Central memory CD8-positive, alpha-beta T cell (primary cell): ENCODE measurements around the gene ZFP28.

Source experiments
- ATAC-seq: fragments of 150-1000 bp; cut with Tn5 transposase; replicated peaks from 2 replicates; pipeline ENCODE4 v1.10.0; 2022; ENCODE audit warnings: mild to moderate bottlenecking, moderate FRiP score, moderate number of reproducible peaks; ENCODE audit not compliant: poor library complexity, severe bottlenecking; ENCODE audit errors: extremely low read depth
- DNase-seq, 2 donors: peaks; one replicate each; pipeline ENCODE4 v3.0.0; 2021; ENCODE audit warnings: low spot score in 2 of 2
- H3K27ac Mint-ChIP-seq: one replicate; pipeline ENCODE4 v1.8.0; 2022; ENCODE audit warnings: low read depth, mild to moderate bottlenecking, moderate library complexity, mixed read lengths
- H3K27me3 Mint-ChIP-seq: one replicate; pipeline ENCODE4 v1.8.0; 2022; ENCODE audit warnings: mixed read lengths
- H3K36me3 Mint-ChIP-seq: one replicate; pipeline ENCODE4 v1.8.0; 2022; ENCODE audit warnings: mild to moderate bottlenecking, moderate library complexity, mixed read lengths; ENCODE audit not compliant: insufficient read depth
- H3K4me1 Mint-ChIP-seq: one replicate; pipeline ENCODE4 v1.8.0; 2022; ENCODE audit warnings: mixed read lengths
- H3K4me3 Mint-ChIP-seq: one replicate; pipeline ENCODE4 v1.8.0; 2022; ENCODE audit warnings: mild to moderate bottlenecking, moderate library complexity, mixed read lengths
- H3K9me3 Mint-ChIP-seq: one replicate; pipeline ENCODE4 v1.8.0; 2022; ENCODE audit warnings: mixed read lengths

Gene ZFP28

DNA sequence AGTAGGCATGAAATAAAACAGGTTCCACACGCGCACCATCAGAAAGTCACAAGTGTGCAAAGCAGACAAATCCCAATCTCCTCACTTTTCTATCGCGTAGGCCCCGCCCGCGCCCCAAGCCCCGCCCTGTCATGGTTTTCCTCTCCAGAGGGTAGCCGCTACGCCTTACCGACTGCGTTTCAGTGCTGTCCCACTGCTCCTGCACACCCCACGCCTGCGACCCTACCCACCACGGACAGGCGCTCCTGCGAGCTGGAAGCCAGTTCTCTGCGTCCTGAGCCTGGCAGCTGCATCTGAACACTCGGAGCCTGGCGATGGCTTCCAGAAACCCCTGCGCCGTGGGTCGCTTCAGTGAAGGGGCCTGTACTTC is 28.1 kb downstream of the ZFP28 start:
- H3K9me3 Mint-ChIP-seq: peaks cover 22% of the 10 kb centered on the region
- peaks cover 12% of the 10 kb centered on the region for H3K4me1 Mint-ChIP-seq
- H3K36me3 Mint-ChIP-seq: peaks cover 8% of the 10 kb centered on the region
- DNase-seq: no peak
- ATAC-seq: peak; percentile 30
- H3K27ac Mint-ChIP-seq: peak overlapping the region; percentile 48
- no peaks in the 10 kb centered on the region for H3K27me3 Mint-ChIP-seq
- peak overlapping the region; percentile 91 for H3K4me3 Mint-ChIP-seq

DNA sequence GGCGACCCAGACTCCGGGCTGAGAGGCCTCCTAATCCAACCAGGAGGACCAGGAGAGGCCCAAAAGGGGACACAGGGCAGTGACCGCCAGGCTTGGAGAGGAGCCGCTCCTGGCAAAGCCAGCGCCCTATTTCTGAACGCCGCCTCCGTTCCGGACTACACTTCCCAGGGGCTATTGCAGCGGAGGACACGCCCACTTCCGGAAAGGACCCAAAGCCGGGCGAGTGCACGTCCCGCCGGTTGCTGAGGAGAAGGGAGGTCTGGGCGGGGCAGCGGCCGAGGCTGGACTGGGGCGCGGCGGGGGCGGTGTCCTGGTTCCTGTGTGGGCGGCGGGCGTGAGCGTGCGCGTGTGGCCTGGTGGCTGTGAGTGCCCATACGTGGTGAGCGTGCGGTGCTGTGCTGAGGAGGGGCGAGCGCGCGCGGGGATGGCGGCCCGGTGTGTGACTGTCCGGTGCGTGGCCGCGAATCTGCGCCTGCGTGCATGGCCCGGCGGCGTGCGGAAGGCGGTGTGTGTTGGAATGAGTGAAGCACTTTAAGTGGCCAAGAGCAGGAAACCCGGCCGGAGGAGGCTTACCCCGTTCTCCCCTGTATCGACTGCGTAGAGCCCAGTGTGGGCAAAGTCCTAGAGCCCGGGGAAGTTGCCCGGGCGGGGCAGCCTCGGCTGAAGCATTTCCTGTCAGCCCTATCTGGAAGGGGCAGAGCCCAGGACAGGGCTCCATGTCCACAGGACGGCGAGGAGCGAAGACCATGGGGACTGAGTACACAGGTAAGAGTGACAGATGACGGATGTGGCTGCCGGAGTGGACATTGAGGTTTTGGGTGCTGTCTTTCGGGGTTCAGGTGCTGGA is 28.7 kb downstream of the ZFP28 start, which contains the start of gene ZNF470:
Gene ZNF470, plus strand, starts transcription at position 195 of the 847 bp plus-strand sequence. CDS start 2,844 bp downstream, outside the sequence.
- H3K9me3 Mint-ChIP-seq: peaks cover 22% of the 10 kb centered on the region
- H3K4me1 Mint-ChIP-seq: peaks cover 12% of the 10 kb centered on the region
- peak within 1 kb of the TSS; percentile 91 for H3K4me3 Mint-ChIP-seq
- peak within 1 kb of the TSS; percentile 48 for H3K27ac Mint-ChIP-seq
- ATAC-seq: peak; percentile 94
- DNase-seq: peak; percentile 71 to 83
- peaks cover 9% of the 10 kb centered on the region for H3K36me3 Mint-ChIP-seq
- H3K27me3 Mint-ChIP-seq: no peaks in the 10 kb centered on the region

DNA sequence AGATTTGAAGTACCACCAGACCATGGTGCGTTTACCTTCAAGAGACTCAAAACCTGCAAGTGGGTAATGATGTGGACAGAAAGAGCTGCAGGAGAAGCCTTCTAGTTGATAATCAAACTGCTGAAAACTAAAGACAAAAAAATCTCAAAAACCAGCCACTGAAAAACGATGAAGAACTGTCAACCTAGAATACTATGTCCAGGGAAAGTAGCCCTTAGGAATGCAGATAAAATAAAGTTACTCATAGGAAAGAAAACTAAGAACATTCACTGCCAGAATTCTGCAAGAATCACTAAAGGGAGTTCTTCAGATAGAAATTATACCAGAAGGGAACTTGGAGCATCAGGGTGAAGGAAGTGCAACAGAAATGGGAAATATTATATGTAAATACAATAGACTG is 33.8 kb downstream of the ZFP28 start:
- Mint-ChIP-seq H3K27me3 (no peaks in the 10 kb centered on the region), H3K27ac (no peak overlapping the region), H3K36me3 (peaks cover 8% of the 10 kb centered on the region), H3K9me3 (peaks cover 26% of the 10 kb centered on the region), H3K4me3 (no peak overlapping the region), H3K4me1 (peaks cover 4% of the 10 kb centered on the region)
- ATAC-seq (no peak), DNase-seq (no peak)

GRCh38 chr19:56573914-56574313 is 35.2 kb downstream of the ZFP28 start:
- Mint-ChIP-seq H3K27ac (no peak overlapping the region), H3K27me3 (no peaks in the 10 kb centered on the region), H3K4me3 (no peak overlapping the region), H3K9me3 (peaks cover 31% of the 10 kb centered on the region), H3K36me3 (peaks cover 8% of the 10 kb centered on the region), H3K4me1 (no peaks in the 10 kb centered on the region)
- ATAC-seq (no peak), DNase-seq (no peak)

- Mint-ChIP-seq H3K4me1 (no peaks in the 10 kb centered on the region), H3K36me3 (peaks cover 3% of the 10 kb centered on the region), H3K9me3 (peaks cover 35% of the 10 kb centered on the region), H3K4me3 (no peak overlapping the region), H3K27ac (no peak overlapping the region), H3K27me3 (no peaks in the 10 kb centered on the region)
- no peak for DNase-seq
- ATAC-seq: no peak
These were observed 39.2 kb downstream of the ZFP28 start for GRCh38 chr19:56577719-56578602.

DNA sequence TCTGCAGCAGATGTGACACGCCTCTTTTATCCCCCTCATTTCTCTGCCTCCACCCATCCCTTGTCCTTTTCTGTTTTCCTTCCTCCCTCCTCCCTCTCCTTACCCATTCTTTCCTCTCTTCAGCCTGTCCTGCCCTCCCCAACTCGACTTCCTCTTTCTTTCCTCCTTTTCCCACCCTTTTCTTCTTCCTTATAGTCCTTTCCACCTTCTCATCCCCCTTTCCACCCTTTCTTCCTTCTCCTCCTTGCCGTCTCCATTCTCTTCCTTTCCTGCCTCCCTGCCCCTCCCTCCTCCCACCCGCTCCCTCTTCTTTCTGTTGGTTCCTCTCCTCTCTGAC is 55.7 kb downstream of the ZFP28 start:
- H3K27ac Mint-ChIP-seq: peak overlapping the region; percentile 94

DNA sequence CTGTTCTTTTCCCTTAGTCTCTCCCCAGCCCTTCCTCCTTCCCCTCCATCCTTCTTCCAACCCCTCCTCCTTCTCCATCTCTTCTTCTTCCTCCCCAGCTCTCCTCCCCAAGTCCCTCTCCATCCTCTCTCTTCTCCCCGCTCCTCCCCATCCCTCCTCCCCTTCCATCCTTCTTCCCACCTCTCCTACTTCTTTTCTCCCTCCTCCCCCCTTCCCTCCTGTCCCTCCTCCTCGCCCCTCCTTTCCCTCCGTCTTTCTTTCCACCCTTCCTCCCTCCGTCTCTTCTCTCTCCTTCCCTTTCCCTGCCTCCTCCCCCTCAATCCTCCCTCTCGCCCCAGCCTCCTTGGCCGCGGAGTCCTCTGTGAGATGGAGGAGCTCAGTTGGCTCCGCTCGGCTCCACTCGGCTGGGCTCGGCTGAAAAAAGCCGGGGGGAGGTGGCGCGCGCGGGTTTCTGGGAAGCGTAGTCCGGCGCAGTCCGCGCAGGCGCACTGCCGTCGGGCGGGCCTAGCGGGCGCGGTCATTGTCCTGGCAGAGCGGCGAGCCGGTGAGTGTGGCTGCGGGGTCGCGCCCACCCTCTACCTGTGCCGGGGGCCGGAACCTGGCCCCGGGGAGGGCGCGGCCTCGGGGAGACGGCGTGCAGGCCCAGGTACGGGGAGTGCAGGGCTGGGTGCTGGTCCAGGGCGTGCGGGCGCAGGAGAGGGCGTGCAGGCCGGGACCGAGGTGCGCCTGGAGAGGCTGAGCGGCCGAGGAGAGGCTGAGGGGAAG is 56.2 kb downstream of the ZFP28 start, which contains the start of gene ZNF71:
Gene ZNF71, plus strand, starts transcription at position 520 of the 765 bp plus-strand sequence. CDS start 6,257 bp downstream, outside the sequence.
- Mint-ChIP-seq H3K9me3 (peaks cover 6% of the 10 kb centered on the region), H3K27ac (peak within 1 kb of the TSS; percentile 94), H3K4me3 (peak within 1 kb of the TSS; percentile 76), H3K4me1 (peaks cover 33% of the 10 kb centered on the region), H3K36me3 (peaks cover 11% of the 10 kb centered on the region), H3K27me3 (no peaks in the 10 kb centered on the region)
- peak; percentile 69 to 73 for DNase-seq
- peak; percentile 92 for ATAC-seq

More for the DNA sequence above, 55.7 kb downstream of the ZFP28 start:
- Mint-ChIP-seq H3K4me1 (peaks cover 33% of the 10 kb centered on the region), H3K27me3 (no peaks in the 10 kb centered on the region), H3K36me3 (peaks cover 11% of the 10 kb centered on the region), H3K4me3 (peak overlapping the region; percentile 76), H3K9me3 (peaks cover 6% of the 10 kb centered on the region)
- no peak for DNase-seq
- no peak for ATAC-seq

DNA sequence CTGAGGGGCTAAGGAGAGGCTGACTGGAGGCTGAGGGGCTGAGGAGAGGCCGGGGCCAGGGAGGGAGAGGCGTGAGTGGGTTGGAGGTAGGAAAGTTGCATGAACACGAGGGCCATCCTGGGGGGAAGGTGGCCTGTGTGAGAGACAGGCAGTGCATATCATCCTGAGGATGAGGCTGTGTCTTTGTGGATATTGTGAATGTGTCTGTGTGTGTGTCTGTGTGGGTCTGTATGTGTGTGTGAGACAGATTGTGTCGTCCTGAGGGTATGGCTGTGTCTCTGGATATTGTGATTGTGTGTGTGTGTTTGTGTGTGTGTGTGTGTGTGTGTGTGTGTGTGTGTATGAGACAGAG is 56.8 kb downstream of the ZFP28 start:
- Mint-ChIP-seq H3K4me3 (peak overlapping the region; percentile 76), H3K4me1 (peaks cover 35% of the 10 kb centered on the region), H3K27ac (peak overlapping the region; percentile 94), H3K27me3 (no peaks in the 10 kb centered on the region), H3K9me3 (peaks cover 4% of the 10 kb centered on the region), H3K36me3 (peaks cover 11% of the 10 kb centered on the region)
- peak; percentile 30 for ATAC-seq
- DNase-seq: no peak

GRCh38 chr19:56596676-56597075 is 57.9 kb downstream of the ZFP28 start:
- no peak overlapping the region for H3K27ac Mint-ChIP-seq
- ATAC-seq (no peak), DNase-seq (no peak)
- H3K4me1 Mint-ChIP-seq: peaks cover 46% of the 10 kb centered on the region
- H3K9me3 Mint-ChIP-seq: peaks cover 5% of the 10 kb centered on the region
- peaks cover 11% of the 10 kb centered on the region for H3K36me3 Mint-ChIP-seq
- no peaks in the 10 kb centered on the region for H3K27me3 Mint-ChIP-seq
- H3K4me3 Mint-ChIP-seq: peak overlapping the region; percentile 76

DNA sequence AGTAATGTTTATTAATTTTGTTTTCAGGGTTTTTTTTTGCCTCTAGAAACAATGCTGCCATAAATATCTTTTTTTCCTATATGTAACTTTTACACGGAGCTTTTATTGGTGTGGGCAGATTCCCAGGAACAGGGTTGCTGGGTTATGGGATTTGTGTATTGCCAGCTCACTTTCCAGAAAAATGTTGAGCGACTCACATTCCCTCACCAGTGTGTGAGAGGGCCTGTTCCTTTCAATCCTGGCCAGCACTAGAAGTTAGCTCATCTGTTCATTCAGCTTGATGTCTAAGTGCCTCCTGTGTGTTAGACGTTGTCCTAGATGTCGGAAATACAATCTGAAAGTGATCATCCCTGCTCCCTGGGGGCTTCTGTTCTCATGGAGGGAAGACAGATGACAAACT is 58.9 kb downstream of the ZFP28 start:
- H3K36me3 Mint-ChIP-seq: peaks cover 11% of the 10 kb centered on the region
- peaks cover 47% of the 10 kb centered on the region for H3K4me1 Mint-ChIP-seq
- H3K27ac Mint-ChIP-seq: no peak overlapping the region
- H3K27me3 Mint-ChIP-seq: no peaks in the 10 kb centered on the region
- peaks cover 6% of the 10 kb centered on the region for H3K9me3 Mint-ChIP-seq
- H3K4me3 Mint-ChIP-seq: no peak overlapping the region
- no peak for DNase-seq
- ATAC-seq: no peak

DNA sequence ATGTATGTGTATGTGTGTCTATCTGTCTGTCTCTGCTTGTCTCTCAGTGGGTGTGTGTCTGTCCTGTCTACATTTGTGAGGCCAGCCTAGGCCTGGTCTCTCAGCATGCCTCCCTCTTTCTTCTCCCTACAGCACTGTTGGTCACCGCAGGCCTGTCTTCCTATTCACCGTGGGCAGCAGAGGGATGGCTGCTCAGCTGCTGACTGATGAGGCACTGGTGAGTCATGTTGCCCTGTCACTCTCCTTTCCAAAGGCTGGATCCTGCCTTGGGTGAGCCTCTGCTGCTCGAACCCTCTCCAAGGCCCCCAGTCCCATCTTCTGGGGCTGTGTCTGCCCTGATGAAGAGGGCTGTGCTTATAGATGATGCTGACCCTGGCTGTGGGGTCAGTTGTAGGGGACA is 62.6 kb downstream of the ZFP28 start:
- ATAC-seq: no peak
- no peak overlapping the region for H3K27ac Mint-ChIP-seq
- no peak overlapping the region for H3K4me3 Mint-ChIP-seq
- H3K9me3 Mint-ChIP-seq: peaks cover 6% of the 10 kb centered on the region
- H3K4me1 Mint-ChIP-seq: peaks cover 24% of the 10 kb centered on the region
- peaks cover 4% of the 10 kb centered on the region for H3K36me3 Mint-ChIP-seq
- H3K27me3 Mint-ChIP-seq: no peaks in the 10 kb centered on the region
- DNase-seq: no peak

GRCh38 chr19:56603829-56604228 is 65.1 kb downstream of the ZFP28 start:
- peaks cover 3% of the 10 kb centered on the region for H3K36me3 Mint-ChIP-seq
- no peak for DNase-seq
- ATAC-seq: no peak
- no peak overlapping the region for H3K27ac Mint-ChIP-seq
- peaks cover 16% of the 10 kb centered on the region for H3K9me3 Mint-ChIP-seq
- no peaks in the 10 kb centered on the region for H3K27me3 Mint-ChIP-seq
- no peak overlapping the region for H3K4me3 Mint-ChIP-seq
- H3K4me1 Mint-ChIP-seq: peaks cover 14% of the 10 kb centered on the region
